HG02623 (cell line): Measurements from ENCODE around the gene ID2.
A peak's percentile ranks its signal among the peaks of the same experiment; 100 is the strongest.

Experiments used
- ATAC-seq: cut with Tn5 transposase; IDR thresholded peaks from one replicate; pipeline ENCODE4 v1.9.1; 2021; ENCODE audit warnings: moderate library complexity; ENCODE audit not compliant: unreplicated experiment

The ID2 gene

GRCh38 chr2:8681786-8682692 is at the start of gene ID2:
Gene ID2, plus strand, starts transcription at chr2:8682056. Its CDS starts 110 bp downstream, at chr2:8682166.
- peak; percentile 66 for ATAC-seq

- ATAC-seq = no peak
These were observed 49.1 kb upstream of the ID2 start for GRCh38 chr2:8632755-8633154.

GRCh38 chr2:8633186-8633734 is 48.6 kb upstream of the ID2 start:
- no peak for ATAC-seq

- no peak for ATAC-seq
These were observed 48.0 kb upstream of the ID2 start for GRCh38 chr2:8633735-8634313.

- no peak for ATAC-seq
These were observed 47.2 kb upstream of the ID2 start for GRCh38 chr2:8634466-8635172.

- no peak for ATAC-seq
These were observed 45.8 kb upstream of the ID2 start for GRCh38 chr2:8636041-8636491.

- ATAC-seq = no peak
These were observed 44.9 kb upstream of the ID2 start for GRCh38 chr2:8636721-8637636.

GRCh38 chr2:8638327-8638726 is 43.5 kb upstream of the ID2 start:
- ATAC-seq = no peak

- no peak for ATAC-seq
These were observed 42.7 kb upstream of the ID2 start for GRCh38 chr2:8639122-8639635.

- no peak for ATAC-seq
These were observed 41.4 kb upstream of the ID2 start for GRCh38 chr2:8640498-8640897.

GRCh38 chr2:8641301-8641965 is 40.4 kb upstream of the ID2 start:
- ATAC-seq = no peak

- ATAC-seq = no peak
These were observed 39.3 kb upstream of the ID2 start for GRCh38 chr2:8642366-8643068.

- no peak for ATAC-seq
These were observed 38.4 kb upstream of the ID2 start for GRCh38 chr2:8643250-8643995.

- ATAC-seq = no peak
These were observed 37.9 kb upstream of the ID2 start for GRCh38 chr2:8643996-8644356.

GRCh38 chr2:8644605-8645175 is 37.2 kb upstream of the ID2 start:
- no peak for ATAC-seq

GRCh38 chr2:8645176-8645831 is 36.6 kb upstream of the ID2 start:
- no peak for ATAC-seq

- ATAC-seq = no peak
These were observed 35.0 kb upstream of the ID2 start for GRCh38 chr2:8646731-8647461.
